ENCODE data around the gene PCNX2.

DNA sequence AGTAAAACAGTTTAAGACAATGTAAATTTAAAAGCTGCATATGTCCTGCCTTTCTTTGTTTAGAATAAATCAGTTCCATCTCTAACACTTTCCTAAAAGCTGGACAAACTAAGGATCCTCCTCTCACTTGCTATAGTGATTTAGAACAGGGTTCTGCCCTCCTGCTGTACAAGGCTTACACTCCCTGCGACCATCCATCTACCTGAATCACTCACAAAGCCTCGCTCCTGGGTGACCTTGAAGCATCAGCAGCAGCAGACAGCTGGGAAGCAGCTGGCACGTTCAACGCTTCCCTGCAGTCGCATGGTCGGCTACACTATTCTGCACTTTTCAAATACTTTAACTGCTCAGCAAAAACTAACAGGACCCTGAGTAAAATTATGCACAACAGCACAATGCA is 217.1 kb downstream of the PCNX2 start:
- TF ChIP-seq CTCF (IDR thresholded peaks at IDR 0.05) (no peak), EZH2 (IDR thresholded peaks at IDR 0.05; ENCODE audit: borderline replicate concordance, insufficient read depth, low read depth, low read length, poor library complexity, severe bottlenecking) (no peak)

All from B cell (primary cell).